NCI-H1105 treated with DMSO at 0.1 percent for 48 hours (cell line): ENCODE results near the gene PLXND1.
"Not testable (repeated sequence)": the region's sequence is repeated elsewhere in the genome, so short reads cannot be mapped to it uniquely, and the experiment has no call there.

Source experiments
- DNase-seq: peaks from one replicate; lab custom pipeline; 2025; lab: John Stamatoyannopoulos, UW

Gene PLXND1

GRCh38 chr3:129549006-129549800 lies 57.3 kb downstream of the PLXND1 start:
- DNase-seq, result no peak

GRCh38 chr3:129548104-129548965 lies 58.1 kb downstream of the PLXND1 start:
- DNase-seq, result no peak

DNA sequence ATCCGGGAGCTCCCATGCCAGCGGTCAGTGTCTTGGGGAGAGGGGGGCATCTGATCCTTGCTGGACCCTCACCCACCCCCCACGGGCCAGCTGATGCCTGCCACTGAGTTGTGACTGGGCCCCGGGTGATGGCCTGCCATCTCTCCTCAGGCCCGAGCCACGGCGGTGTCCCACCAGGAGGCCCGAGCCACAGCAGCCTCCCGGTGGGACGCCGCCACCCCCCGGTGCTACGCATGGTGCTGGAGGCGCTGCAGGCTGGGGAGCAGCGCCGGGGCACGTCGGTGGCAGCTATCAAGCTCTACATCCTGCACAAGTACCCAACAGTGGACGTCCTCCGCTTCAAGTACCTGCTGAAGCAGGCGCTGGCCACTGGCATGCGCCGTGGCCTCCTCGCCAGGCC lies 59.2 kb downstream of the PLXND1 start:
- DNase-seq, result no peak

DNA sequence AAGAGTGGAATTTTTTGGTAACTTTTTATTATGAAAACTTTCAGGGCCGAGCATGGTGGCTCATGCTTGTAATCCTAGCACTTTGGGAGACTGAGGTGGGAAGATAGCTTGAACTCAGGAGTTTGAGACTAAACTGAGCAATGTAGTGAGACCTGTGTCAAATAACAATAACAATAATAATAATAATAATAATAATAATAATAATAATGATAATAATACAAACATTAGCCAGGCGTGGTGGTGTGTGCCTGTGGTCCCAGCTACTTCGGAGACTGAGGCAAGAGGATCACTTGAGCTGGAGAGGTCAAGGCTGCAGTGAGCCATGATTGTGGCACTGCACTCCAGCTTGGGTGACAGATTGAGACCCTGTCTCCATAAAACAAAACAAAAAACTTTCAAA lies 60.5 kb downstream of the PLXND1 start:
- not testable (repeated sequence) for DNase-seq

- DNase-seq, result no peak
Measured at GRCh38 chr3:129543999-129544398, 62.5 kb downstream of the PLXND1 start.

GRCh38 chr3:129543156-129543790 lies 63.2 kb downstream of the PLXND1 start, which contains the start of gene H1-8:
Gene H1-8, plus strand, starts transcription at chr3:129543175. Its CDS starts 44 bp downstream, at chr3:129543219.
- no peak for DNase-seq

- DNase-seq, result no peak
Measured at GRCh38 chr3:129542747-129543146, 63.7 kb downstream of the PLXND1 start.

DNA sequence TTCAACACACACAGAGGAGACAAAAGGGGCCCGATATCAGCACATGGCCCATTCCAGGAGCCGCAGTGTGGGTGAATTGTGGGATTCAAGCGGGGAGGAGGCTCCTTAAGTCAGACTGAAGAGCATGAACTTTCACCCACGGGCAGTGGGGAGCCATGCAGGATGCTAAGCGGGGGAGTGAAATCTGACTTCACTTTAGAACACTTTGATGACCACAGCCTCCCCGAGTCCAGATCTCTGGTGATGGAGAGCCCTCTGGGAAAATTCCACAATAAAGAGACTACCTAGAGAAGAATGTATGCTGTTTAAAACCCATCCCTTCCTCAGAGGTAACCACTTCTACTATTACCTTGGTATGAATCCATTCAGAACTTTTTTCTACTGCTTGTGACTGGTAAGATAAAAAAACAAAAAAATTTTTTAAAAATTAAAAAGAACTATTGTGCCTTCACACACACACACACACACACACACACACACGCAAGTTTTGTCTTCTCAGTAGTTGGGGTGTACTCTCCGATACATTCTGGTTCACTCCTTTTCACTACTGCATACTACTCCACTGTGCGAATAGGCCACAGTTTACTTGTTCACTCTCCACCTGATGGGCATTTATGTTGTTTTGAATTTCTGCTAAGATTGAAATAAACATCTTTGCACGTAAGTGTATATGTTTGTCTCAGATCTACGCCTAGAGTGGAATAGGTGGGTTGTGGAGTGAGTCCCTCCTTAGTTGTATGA lies 65.5 kb downstream of the PLXND1 start:
- DNase-seq, result no peak

DNA sequence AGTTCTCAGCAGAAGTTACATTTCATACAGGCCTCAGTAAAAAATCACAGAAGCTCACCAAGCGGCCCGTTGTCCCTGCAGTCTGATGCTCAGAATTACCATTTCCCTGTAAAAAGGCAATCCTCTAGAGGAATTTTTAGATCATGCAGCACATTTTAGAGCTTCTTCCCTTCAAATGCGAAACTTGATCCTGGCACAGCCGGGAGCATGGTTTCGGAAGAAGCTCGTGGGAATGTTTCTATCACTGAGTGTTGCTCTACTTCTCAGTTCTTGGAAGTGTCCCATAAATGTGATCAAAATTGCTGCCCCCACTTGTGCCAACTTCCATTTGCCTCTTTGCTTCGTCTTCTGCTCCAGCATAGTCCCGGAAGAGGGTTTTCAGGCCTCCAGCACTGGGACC lies 67.3 kb downstream of the PLXND1 start:
- no peak for DNase-seq

GRCh38 chr3:129536804-129537203 lies 69.7 kb downstream of the PLXND1 start:
- no peak for DNase-seq

DNA sequence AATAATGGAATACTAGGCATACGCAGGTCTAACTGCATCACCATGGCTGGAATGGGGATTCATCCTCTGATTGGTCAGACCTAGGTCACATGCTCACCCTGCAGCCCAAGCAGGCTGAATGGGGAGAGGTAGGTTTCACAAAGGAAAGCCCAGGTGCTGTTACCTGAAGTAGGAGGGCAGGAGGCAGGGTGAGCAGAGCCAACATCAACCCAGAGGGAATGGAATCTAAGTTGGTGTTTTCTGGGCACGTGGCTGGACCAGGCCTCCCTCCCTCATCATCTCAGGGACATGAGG lies 70.2 kb downstream of the PLXND1 start:
- no peak for DNase-seq

DNA sequence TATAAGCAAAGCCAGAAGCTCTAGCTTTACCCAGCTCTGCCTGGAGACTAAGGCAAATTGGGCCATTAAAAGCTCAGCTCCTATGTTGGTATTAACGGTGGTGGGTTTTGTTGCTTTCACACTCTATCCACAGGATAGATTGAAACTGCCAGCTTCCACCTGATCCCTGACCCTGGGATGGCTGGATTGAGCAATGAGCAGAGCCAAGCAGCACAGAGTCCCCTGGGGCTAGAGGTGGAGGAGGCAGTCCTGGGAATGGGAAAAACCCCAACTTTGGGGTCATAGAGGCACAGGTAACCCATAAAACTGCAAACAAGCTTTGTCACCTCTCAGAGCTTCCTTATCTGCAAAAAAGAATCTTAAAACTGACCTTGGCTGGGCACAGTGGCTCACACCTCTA lies 71.4 kb downstream of the PLXND1 start:
- DNase-seq, result no peak

DNA sequence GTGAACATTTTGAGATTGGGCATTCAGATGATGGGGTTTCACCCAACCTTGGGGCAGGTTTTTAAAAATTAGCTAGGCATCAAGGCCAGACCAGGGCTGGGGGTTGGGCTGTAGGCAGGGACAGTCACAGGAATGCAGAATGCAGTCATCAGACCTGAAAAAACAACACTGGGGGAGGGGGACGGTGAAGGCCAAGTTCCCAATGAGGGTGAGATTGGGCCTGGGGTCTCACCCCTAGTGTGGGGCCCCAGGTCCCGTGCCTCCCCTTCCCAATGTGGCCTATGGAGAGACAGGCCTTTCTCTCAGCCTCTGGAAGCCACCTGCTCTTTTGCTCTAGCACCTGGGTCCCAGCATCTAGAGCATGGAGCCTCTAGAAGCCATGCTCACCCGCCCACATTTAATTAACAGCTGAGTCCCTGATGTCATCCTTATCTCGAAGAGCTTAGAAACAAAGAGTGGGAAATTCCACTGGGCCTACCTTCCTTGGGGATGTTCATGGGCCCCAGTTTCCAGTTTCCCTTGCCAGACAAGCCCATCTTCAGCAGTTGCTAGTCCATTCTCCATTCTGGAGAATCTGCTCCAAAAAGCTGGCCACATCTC lies 71.9 kb downstream of the PLXND1 start:
- DNase-seq, result no peak

DNA sequence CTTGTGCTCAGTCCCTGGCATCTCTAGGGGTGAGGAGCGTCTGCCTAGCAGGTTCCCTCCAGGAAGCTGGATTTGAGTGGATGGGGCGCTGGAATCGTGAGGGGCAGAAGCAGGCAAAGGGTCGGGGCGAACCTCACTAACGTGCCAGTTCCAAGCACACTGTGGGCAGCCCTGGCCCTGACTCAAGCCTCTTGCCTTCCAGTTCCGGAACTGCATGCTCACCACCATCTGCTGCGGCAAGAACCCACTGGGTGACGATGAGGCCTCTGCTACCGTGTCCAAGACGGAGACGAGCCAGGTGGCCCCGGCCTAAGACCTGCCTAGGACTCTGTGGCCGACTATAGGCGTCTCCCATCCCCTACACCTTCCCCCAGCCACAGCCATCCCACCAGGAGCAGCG lies 73.1 kb downstream of the PLXND1 start:
- DNase-seq, result no peak

DNA sequence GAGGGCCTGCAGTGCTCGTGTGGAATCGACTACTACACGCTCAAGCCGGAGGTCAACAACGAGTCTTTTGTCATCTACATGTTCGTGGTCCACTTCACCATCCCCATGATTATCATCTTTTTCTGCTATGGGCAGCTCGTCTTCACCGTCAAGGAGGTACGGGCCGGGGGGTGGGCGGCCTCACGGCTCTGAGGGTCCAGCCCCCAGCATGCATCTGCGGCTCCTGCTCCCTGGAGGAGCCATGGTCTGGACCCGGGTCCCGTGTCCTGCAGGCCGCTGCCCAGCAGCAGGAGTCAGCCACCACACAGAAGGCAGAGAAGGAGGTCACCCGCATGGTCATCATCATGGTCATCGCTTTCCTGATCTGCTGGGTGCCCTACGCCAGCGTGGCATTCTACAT lies 74.2 kb downstream of the PLXND1 start:
- no peak for DNase-seq

GRCh38 chr3:129531699-129532098 lies 74.8 kb downstream of the PLXND1 start:
- DNase-seq, result no peak

GRCh38 chr3:129530821-129531220 lies 75.7 kb downstream of the PLXND1 start:
- DNase-seq, result no peak

DNA sequence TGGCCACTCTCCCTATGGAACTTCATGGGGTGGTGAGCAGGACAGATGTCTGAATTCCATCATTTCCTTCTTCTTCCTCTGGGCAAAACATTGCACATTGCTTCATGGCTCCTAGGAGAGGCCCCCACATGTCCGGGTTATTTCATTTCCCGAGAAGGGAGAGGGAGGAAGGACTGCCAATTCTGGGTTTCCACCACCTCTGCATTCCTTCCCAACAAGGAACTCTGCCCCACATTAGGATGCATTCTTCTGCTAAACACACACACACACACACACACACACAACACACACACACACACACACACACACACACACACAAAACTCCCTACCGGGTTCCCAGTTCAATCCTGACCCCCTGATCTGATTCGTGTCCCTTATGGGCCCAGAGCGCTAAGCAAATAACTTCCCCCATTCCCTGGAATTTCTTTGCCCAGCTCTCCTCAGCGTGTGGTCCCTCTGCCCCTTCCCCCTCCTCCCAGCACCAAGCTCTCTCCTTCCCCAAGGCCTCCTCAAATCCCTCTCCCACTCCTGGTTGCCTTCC lies 76.2 kb downstream of the PLXND1 start:
- no peak for DNase-seq

GRCh38 chr3:129529436-129530210 lies 76.9 kb downstream of the PLXND1 start:
- no peak for DNase-seq

GRCh38 chr3:129528589-129529100 lies 77.8 kb downstream of the PLXND1 start, which contains the start of gene RHO:
Gene RHO, plus strand, starts transcription at chr3:129528639. Its CDS starts 95 bp downstream, at chr3:129528734.
- DNase-seq, result no peak
